T1000 (cell line): ENCODE results near the gene ZDHHC1.

ENCODE experiments used
- DNase-seq: peaks from one replicate; lab custom pipeline; 2025; ENCODE audit warnings: mixed read lengths; lab: John Stamatoyannopoulos, UW

The ZDHHC1 gene

DNA sequence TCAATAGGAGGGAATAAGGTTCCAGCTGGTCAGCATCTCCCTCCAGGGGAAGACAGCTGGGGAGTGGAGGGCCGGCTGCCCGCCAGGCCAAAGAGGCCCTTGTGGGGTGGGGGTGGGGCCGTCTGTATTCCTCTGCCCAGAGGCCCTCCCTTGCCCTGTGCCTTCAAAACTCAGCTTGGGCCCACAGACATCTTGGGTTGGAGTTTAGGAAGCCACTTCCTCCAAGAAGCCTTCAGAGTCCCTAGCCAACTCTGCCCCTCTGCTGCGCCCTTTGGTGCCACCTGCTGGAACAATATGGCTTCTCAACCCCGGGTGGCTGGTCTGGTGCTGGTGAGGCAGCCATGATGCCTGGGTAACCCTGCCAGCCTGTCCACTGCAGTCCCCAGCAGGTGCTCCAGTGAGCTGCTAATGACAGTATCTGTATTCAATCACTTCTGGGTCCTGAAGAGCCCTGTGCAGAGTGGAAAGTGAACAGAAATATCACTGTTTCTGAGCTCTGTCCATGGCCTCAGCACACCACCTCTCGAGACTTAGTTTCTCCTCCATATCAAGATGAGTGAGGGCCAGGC, 31.3 kb upstream of the ZDHHC1 start:
- DNase-seq, result no peak

DNA sequence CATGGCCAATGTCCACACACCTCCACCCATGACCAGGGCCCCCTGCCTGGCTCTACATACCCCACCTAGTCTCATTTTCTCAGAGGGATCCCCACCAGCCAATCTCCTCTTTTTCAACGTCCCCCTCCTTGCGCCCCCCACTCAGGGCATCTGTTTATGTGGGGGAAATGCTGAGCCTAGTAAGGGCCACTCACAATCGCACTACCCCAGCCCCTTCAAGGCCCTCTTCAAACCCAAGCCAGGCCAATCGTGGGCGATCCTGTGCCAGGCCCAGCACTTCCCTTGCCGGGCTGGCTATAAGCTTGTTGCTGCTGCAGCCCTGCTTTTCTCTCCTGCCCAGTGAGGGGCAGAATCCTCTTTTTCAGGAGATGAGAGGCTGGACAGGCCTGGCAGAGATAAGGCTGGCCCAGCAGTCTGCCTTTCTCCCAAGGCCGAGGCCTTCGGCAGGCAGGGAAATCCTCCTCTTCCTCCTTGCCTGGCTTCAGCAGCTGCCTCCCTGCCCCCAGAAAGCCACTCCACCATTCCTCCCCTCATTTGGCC, 30.8 kb upstream of the ZDHHC1 start:
- no peak for DNase-seq

DNA sequence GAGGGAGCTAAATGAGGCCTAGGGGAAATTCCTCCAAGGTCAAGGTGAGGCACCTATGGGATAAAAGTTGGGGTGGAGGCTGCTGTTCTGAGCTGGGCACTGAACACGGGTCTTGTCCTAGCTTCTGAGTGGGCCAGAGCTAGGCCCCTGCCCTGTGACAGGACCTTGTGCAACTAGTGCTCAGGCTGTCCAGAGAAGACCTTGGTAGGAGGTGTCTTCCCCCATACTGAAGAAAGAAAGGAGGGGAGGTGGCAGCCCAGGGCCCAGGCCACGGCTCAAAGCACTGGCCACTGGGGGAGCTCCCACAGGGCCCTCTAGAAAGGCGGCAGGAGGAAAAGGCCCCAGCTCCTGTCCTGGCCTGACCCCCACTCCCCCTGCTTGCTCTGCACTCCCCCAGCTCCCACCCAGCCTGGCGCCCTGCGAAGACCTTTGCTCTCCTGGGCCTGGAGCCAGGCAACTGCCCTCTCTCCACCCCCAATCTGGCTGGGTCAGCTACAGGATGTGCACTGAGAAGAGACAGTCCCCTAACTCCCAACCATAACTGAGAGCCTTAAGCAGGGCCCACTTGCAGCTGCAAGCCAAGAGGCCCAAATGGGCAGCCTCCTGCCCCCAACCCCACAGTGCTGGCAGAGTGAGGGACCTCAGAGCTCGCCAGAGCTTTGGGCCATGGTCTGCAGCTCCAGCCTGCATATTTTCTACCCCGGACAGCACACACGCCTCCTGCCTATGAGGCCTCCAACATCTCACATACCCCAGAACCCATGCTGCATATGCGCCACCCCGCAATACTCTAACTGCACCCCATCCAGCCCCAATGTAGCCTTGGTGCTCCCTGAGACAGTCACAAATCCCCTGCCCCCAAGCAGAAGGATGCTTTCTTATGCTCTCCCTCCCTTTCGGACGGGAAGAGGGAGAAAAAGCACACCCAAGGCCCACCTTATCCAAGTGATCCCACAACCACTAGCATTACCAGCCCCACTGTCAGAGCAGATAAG, 29.9 kb upstream of the ZDHHC1 start:
- no peak for DNase-seq

DNA sequence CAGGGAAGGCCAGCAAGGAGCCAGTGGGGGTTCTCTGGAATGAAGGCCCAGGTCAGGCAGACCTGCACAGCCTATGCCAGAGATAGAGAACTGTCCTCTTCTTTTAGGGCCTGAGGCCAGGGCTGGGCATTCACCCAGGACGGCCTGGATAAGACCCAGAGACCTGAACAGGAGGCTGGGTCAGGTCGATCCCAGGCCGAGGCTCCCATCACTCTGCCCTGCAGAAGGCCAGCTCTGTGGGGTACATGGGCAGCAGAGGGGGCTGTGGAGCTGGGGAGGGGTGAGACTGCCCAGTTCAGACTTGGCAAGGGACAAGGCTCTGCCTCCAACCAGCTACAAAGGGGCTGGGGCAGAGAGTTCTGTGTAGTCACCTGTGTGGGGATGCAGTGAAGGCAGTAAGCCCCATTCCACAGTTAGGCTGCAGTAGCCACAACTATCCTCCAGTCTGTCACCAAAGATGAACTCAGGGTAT, 29.2 kb upstream of the ZDHHC1 start:
- DNase-seq, result no peak

DNA sequence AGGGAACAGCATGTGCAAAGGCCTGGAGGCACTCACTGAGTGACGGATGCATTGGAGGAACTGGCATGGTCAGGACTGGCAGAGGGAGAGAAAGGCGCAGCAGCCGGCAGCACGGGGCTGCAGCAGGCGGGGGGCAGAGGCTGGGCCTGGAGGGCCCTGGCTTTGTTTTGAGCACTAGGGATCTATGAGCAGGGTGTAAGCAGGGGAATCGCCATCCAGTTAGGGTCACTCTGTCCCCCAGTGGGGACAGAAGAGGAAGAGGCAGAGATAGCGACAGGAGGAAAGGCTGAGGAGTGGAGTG, 28.8 kb upstream of the ZDHHC1 start:
- DNase-seq, result no peak

DNA sequence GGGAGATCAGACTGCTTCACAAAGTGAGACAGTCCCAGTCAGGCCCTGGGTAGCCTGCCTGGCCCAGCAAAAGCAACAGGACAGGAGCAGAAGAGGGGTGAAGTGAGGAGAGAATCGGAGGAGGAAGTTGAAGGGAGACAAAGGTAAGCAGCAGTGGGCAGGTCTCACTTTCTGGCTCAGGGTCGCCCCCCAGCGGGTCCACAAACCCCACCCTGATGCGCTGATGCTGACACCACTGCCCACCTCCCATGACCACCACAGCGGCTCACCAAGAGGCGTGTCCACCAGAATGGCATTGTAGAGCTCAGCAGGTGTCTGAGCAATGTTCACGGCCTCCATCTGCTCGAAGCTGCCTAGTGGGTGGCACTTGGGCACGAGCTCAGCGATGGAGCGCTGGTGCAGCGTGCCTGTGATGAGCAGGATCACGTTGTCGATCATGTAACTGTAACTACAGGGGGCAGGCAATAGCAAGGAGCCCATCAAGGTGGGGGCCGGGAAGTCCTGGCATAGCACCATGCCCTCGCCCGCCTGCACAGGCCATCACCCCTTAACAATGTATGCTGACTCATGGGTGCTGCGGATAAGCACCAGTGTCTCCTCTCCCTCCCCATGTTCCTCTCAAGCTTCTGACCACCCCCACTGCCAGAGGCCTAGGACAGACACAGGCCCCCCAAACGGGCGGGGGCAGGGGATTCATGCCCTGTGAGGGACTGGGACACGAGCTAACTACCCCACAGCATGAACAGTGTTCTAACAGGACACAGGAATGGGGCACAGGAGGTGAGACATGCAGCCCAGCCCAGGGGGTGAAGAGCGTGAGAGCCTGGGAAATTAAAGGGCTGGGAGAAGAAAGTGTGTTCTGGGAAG, 28.2 kb upstream of the ZDHHC1 start:
- no peak for DNase-seq

DNA sequence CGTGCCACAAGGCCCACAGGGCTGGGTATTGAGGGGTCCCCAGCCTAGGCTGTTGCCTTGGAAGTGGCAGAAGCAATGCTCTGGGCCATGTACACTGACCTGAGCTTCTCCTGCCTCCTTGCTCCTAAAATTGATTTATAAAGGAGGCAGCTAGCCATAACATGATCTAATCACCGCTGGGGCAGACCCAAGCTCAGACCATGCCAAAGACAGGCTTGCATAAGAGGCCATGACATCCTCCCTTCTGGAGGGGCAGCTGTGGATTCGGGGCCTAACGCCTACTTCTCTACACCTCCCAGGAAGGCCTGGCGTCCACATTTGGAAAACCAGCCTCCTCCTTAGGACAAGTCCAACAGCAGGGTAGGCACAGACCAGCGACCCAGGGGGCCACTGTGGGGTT, 27.0 kb upstream of the ZDHHC1 start:
- DNase-seq, result no peak

DNA sequence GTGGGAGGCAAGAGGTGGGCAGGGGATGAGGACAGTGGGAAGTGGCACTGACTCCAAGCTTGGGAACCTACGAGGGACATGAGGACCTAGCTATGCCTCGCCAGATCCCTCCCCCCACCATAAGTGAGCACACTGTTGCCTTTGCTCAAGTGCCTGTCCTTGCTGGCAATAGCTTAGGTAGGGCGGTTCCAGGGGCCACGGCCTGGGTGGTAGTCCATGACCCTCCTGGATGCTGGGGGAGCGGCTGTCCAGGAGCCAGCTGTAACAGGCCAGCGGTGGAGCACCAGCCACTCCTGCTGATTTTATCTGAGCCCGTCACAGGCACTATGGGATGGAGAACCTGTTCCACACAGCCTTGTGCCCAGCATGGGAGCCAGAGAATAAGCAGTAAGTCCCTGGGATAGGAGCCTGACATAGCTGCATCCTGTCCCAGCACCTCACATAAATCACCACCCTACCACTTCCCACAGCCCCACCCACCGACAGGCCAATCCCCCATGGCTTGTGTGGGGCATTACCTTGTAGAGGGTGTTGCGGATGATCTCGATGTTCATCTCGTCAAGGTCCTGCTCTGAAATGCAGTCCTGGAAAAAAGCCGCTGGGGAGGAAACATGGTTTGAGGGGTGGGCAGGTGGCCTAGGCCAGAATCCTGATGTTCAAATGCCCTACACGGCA, 26.4 kb upstream of the ZDHHC1 start:
- no peak for DNase-seq

DNA sequence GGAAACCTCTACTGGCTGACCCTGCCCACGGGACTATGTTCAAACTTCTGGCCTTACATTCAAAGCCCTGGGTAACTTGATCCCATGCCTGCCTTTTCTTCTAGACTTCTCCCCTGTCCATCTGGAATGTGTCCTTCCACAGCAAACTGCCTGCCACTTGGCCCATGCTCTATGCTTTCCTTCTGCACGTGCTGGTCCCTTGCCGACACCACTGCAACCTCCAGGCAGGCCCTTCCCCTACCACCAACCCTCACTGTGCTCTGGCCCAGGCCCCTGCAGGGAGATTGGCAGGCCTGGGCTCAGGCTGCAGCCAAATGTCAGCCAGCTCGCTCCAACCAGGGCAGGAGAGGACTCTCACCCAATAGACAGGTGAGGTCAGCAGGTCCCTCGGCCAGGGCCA, 25.6 kb upstream of the ZDHHC1 start:
- DNase-seq, result no peak

DNA sequence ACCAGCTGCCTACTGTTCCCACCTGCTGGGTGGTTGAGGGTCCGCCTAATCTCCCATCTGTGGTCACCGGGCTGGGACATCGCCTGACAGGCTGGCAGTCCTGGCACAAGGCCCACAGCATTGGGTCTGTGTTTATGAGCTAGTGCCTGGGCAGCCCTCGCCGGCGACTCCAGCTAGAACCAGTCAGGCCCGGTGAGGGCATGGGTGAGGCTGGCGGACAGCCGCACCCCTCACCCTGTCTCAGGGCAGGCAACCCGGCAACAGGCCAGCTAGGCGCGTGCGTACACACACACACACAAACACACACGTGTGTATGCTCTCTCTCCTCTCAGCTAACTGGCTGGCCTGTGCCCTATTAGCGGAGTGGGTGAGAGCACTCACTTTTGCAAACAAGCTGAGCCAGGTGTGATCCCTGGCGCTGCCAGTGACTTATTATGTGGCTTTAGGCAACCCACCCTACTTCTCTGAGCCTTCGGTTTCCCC, 25.0 kb upstream of the ZDHHC1 start:
- DNase-seq, result no peak

DNA sequence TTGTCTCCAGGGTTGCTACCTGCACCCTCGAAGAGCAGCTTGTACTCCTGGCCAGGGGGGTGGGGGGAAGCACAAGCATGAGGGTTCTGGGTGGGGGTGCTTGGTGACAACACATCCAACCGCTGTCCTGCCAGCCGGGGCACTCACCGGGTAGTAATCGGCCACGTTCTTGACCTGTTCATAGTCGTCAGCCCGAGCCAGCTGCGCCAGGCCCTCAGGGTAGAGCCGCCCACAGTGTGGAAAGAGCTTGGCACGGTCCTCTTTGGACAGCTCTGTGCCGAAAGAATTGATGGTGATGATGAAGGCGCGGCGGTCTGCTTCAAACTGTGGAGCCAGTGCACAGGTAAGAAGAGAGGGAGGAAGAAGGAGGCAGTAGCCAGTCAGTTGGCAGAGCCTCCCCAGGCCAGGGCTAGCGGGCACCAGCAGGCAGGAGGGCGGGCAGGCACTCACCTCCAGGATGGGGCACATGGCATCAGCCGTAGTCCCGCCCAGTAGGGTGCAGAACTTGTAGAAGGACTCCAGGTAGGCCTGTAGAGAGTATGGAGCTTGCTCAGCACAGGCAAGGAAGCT, 22.6 kb upstream of the ZDHHC1 start:
- DNase-seq, result no peak

DNA sequence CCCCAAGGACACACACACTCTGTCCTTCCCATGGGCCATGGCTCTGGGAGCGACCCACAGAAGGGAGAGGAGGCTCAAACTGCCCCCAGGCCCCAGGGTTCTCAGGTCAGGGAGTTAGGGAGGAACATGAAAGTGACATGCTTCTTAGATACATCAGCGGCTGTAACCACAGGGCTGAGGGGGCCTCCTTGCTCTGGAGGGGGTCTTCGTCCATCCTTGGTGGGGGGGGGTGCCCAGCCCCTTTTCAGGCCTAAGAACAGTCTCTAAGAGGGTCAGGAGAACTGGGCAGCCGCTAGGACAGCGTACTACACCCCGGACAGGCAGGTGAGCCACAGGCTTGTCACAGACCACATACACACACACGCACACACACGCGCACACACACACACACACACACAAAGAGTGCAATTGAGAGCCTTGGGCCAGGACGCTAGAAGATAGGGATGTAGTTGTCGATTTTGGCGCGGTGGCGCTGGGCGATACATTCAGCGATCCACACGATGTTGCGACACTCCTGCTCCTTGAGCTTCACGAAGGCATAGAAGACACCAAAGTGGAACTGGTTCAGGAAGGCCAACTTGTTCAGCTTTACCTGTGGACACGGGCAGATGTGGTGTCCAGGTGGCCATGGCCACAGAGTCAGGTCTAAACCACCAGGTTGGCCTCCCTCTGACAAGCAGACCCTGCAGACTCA, 22.0 kb upstream of the ZDHHC1 start:
- DNase-seq, result no peak

DNA sequence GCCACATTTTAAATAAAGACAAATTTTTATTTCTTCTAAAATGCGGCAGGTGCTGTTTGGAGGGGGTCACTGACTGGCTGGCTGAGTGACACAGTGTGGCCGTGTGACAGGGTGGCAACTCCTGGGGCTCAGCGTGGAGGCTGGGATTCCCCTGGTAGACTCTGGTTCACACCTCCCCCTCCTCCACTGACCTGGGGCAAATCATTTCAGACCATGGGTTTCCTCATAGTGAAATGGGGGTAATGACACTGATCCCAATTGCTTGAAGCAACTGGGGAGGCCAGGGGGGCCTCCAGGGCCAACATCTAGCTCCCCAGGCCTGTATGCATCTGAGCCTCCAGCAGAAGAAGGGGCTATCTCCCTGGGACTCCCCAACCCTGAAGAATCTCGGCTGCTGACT, 21.2 kb upstream of the ZDHHC1 start:
- DNase-seq, result no peak

DNA sequence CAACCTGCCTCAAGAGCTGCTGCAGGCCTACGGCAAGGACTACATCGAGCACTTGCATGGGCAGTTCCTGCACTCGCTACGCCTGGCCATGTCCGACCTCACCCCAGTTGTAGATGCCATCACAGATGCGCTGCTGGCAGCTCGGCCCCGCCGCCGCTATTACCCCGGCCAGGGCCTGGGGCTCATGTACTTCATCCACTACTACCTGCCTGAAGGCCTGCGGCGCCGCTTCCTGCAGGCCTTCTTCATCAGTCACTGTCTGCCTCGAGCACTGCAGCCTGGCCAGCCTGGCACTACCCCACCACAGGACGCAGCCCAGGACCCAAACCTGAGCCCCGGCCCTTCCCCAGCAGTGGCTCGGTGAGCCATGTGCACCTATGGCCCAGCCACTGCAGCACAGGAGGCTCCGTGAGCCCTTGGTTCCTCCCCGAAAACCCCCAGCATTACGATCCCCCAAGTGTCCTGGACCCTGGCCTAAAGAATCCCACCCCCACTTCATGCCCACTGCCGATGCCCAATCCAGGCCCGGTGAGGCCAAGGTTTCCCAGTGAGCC, 20.4 kb upstream of the ZDHHC1 start:
- no peak for DNase-seq

DNA sequence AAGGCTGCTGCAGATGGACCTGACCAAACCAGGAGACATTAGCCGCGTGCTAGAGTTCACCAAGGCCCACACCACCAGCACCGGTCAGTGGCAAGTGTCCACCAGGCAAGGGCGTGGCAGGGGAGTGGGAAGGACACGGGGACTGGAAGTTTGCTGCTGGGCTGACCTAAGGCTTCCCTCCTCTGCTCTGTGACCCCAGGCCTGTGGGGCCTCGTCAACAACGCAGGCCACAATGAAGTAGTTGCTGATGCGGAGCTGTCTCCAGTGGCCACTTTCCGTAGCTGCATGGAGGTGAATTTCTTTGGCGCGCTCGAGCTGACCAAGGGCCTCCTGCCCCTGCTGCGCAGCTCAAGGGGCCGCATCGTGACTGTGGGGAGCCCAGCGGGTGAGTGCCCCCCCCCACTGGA, 19.5 kb upstream of the ZDHHC1 start:
- DNase-seq, result no peak

DNA sequence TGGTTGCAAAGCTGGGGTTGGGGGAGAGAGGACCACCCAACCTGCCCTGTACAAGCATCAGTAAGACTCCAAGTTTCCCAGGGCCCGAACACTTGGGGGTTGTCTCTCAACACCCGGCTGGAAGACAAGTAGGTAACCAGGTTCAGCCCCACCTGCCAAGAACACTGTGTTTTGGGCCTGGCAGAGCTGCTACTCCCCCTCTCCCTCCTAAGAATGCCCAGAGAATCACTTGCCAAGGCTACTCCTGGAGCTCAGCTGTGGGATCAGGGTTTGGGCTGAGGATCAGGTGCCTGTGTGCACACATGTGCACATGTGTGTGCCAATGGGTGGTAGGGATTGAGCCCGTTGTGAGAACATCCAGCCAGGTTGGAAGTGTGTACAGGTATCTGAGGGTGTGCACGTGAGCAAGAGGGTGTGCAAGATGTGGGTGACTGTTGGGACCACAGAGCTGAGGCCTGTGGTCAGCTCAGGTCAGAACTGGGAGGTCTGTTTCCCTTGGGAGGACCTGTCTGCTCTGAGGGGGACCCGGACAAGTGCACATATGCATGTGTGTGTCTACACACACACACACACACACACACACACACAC, 16.9 kb upstream of the ZDHHC1 start:
- DNase-seq, result no peak

DNA sequence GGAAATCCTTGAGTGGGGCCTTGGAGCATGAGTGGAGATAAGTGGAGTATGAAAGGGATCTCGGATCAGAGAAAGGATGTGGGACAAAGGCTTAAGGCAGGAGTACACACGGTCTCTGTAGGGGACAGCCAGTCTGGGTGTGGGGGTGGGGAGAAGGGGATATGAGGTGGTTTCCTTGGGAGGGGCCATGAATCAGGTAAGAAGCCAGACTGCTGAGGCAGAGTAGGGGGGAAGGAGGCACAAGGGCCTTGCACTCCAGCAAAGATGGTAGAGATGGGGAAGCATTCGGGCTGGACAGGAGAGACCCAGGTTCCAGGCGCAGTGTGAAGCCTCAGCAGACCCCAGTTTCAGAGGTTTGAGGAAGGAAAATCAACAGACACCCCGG, 16.2 kb upstream of the ZDHHC1 start:
- no peak for DNase-seq

DNA sequence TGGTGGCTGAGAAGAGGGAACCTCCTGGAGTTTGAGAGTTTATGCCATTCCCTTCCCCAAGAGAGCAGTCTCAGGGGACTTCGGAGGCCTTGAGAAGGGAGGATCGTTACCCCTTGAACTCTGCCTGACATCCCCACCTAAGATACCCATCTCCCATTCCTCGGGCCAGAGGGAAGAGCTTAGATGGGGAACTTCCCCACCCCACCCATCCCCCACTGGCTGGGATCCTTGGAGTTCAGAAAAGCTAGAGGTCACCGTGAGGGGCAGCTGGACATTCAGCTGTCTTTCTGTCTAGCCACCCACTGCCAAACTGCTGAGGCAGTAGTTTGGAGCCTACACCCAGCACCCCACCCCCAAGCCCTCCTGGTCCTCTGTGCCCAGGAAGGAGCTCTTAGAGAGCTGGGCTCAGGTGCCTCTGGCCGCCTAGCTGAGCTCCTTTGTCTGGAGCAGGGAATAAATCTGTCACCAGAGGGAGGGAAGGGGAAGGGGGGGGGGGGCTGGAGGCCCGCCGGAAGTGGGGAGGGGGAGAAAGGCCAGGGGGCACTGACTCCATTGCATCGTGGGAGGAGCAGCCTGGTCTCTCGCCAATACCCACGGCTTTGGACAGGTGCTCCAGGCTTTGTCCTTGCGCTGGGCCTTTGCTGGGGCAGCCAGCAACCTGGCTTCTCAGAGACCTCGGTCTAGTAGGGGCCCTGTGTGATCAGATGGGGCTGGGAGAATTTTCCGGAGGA, 15.7 kb upstream of the ZDHHC1 start:
- DNase-seq, result no peak
